Retinal pigment epithelial cell (primary cell): ENCODE data around the gene IQGAP2.

ENCODE experiments used
- DNase-seq: peaks from one replicate; pipeline ENCODE4 v3.0.0-alpha.2; 2010; ENCODE audit warnings: low read depth
- H3K4me3 ChIP-seq: 2 replicates; pipeline ENCODE4 v1.5.1; 2011; ENCODE audit warnings: mild to moderate bottlenecking, low read length, control low read depth, moderate library complexity
- TF ChIP-seq, protein P1 (sequence below): conservative IDR thresholded peaks from 2 replicates; pipeline ENCODE4 v1.5.1; 2011; ENCODE audit warnings: low read depth, low read length, control low read depth, inconsistent platforms

IQGAP2 gene

GRCh38 chr5:76685704-76686103 lies 282.6 kb downstream of the IQGAP2 start:
- TF ChIP-seq, protein P1, sequence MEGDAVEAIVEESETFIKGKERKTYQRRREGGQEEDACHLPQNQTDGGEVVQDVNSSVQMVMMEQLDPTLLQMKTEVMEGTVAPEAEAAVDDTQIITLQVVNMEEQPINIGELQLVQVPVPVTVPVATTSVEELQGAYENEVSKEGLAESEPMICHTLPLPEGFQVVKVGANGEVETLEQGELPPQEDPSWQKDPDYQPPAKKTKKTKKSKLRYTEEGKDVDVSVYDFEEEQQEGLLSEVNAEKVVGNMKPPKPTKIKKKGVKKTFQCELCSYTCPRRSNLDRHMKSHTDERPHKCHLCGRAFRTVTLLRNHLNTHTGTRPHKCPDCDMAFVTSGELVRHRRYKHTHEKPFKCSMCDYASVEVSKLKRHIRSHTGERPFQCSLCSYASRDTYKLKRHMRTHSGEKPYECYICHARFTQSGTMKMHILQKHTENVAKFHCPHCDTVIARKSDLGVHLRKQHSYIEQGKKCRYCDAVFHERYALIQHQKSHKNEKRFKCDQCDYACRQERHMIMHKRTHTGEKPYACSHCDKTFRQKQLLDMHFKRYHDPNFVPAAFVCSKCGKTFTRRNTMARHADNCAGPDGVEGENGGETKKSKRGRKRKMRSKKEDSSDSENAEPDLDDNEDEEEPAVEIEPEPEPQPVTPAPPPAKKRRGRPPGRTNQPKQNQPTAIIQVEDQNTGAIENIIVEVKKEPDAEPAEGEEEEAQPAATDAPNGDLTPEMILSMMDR, result no peak
- no peak for DNase-seq

DNA sequence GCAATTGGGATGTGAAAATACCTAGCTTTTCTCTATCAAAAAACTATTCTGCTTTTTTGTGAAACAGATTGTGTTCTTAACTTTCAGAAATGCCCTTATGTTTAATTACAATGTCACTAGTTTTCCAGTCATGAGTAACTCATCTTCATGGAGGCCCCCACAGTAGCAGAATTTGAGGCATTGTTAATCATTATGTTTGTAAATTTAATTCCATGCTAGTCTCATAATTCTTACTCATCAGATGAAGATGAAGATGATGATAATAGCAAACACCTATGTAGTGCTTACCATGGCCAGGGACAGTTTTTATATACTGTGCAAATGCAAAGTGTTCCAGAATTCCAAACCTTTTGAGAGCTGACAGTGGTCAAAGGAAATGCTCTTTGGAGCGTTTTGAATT lies 285.1 kb downstream of the IQGAP2 start:
- TF ChIP-seq, protein P1, result no peak
- no peak for DNase-seq
- no peak overlapping the region for H3K4me3 ChIP-seq

More at GRCh38 chr5:76685704-76686103, 282.6 kb downstream of the IQGAP2 start:
- no peak overlapping the region for H3K4me3 ChIP-seq

DNA sequence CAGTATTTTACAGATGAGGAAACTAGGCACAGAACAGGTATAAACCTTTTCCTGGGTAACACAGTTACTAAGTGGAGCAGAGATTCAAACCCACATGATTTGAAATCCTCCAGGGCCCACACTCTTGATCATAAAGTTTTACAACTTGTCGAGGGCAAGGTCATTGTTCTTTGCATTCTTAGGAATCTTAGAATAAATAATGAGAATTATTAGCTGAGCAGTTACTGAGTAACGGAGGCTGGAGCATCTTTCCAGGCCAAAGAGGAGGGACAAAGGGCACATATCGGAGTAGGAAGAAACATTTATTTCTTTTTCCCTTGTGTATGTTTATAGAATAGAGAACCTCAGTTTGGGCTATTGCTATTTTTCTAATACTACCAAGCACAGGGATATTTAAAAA lies 285.8 kb downstream of the IQGAP2 start:
- no peak for DNase-seq
- H3K4me3 ChIP-seq, result no peak overlapping the region
- TF ChIP-seq, protein P1, result no peak

- H3K4me3 ChIP-seq, result no peak overlapping the region
- peak; percentile 97 for DNase-seq
- TF ChIP-seq, protein P1, result no peak
Observed at GRCh38 chr5:76689321-76690036, 286.4 kb downstream of the IQGAP2 start.

DNA sequence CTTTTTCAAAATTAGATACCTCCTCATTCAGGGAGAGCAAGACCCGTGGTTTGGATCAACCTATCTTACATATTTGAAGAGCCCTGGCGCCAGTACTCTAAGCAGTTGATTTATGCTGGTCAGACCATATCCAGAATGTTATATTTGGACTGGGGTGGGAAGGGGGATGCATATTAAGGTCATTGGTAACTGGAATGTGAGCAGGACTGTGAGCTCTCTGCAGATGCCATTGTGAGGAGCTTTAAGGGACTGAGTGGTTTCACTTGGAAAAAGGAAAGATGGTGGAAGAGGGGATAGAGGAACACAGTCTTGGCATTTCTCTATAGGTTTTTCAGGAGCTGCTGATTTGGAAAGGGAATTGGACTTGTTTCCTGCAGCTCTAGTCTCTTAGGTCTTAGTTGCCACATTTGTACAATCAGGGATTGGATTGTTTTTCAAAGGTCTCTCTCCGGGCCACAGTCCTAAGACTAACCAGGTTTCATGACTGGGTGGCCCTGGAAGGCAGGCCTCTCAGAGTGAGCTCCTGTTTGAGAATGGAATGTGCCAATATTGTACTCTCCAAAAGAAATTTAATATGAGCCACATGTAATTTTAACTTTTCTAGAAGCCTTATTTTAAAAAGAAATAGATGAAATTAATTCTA lies 287.1 kb downstream of the IQGAP2 start:
- TF ChIP-seq, protein P1, result no peak
- H3K4me3 ChIP-seq, result no peak overlapping the region
- DNase-seq, result no peak

- no peak overlapping the region for H3K4me3 ChIP-seq
- TF ChIP-seq, protein P1, result no peak
- DNase-seq, result peak; percentile 98
Observed at GRCh38 chr5:76690704-76691466, 287.8 kb downstream of the IQGAP2 start.
